Erythroblast (primary cell): ENCODE results near the gene LRMDA.

Experiments used
- GATA1 ChIP-seq: IDR thresholded peaks from 2 replicates; pipeline ENCODE4 v1.6.1; 2011; ENCODE audit warnings: low read depth, mild to moderate bottlenecking, control low read depth, low read length, moderate library complexity
- POLR2A ChIP-seq: IDR thresholded peaks from 2 replicates; pipeline ENCODE4 v1.6.1; 2011; ENCODE audit warnings: mild to moderate bottlenecking, low read length

DNA sequence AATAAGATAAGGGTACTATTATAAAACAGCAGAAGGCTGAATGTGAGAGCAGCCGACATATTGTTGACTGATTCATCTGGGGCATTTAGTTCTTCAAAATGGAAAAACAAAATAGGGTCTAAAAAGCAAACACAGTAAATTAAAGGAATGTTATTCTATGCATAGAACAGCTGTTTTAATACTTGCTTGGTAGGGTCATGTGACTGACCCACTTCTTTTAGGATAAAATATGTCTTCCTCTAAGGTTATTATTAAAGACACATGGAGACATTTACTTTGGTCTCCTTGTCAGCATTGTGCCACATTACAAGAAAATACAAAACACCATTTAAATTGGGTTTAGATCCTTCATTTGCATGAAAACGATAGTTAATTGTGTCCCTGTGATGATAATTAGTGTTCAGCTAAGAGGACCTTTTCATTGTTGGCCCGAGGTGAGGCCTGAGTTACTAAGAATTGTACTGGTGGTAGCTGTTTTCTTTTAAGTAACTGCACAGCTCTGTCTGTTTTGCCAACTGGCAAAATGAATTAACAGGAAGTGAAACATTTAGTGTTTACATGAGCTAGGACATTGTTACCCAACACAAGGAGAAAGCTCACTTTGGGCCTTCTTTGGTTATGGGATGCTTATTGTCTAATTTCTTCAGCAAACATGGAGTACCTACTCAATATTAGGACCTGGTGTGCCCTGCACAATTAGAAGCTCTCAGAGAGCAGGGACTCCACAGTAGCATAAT lies 764.4 kb downstream of the LRMDA start:
- TF ChIP-seq POLR2A (no peak), GATA1 (no peak)
